GM12873 (cell line): ENCODE measurements around the gene CAPN7.
A peak's percentile ranks its signal among the peaks of the same experiment; 100 is the strongest.

Experiments
- CTCF ChIP-seq: IDR thresholded peaks from 2 replicates; pipeline ENCODE4 v1.5.1; 2012; ENCODE audit warnings: low read depth, mild to moderate bottlenecking, moderate library complexity, low read length, control low read depth; ENCODE audit not compliant: insufficient read depth; ENCODE audit errors: missing control alignments

The CAPN7 gene

GRCh38 chr3:15205934-15206661 lies at the start of gene CAPN7:
TSS of gene CAPN7 (plus strand) at chr3:15206246. CDS start at chr3:15206496, 250 bp downstream.
- TF ChIP-seq CTCF, result peak; percentile 50

GRCh38 chr3:15157441-15157840 lies 48.6 kb upstream of the CAPN7 start:
- no peak for TF ChIP-seq CTCF

- TF ChIP-seq CTCF, result no peak
Observed at GRCh38 chr3:15159501-15160136, 46.4 kb upstream of the CAPN7 start.

GRCh38 chr3:15160662-15161061 lies 45.4 kb upstream of the CAPN7 start:
- TF ChIP-seq CTCF, result no peak

GRCh38 chr3:15161133-15161532 lies 44.9 kb upstream of the CAPN7 start:
- no peak for TF ChIP-seq CTCF

- no peak for TF ChIP-seq CTCF
Observed at GRCh38 chr3:15164340-15164739, 41.7 kb upstream of the CAPN7 start.

GRCh38 chr3:15165061-15165460 lies 41.0 kb upstream of the CAPN7 start:
- no peak for TF ChIP-seq CTCF
